Measurements from ENCODE around the gene CREB5. TPM values are rescaled to one million over a fixed set of nuclear protein-coding genes. Genes with fewer than 3 reads are reported as not detected.

Gene CREB5
- total and polyA plus RNA-seq, 2 donors (not counting 3 experiments of a cell fraction or from before 2014, with no cell fraction given) = 19.6 to 28.4 TPM

- Histone ChIP-seq H3K4me3 (replicated peaks in 1 of 3; ENCODE audit: insufficient read depth in 1 of 3, low read depth in 1 of 3, low read length in 3 of 3) (no peak overlapping the region), H3K4me2 (ENCODE audit: insufficient read depth, low read length) (no peak overlapping the region), H3K27ac (ENCODE audit: insufficient read depth, low read depth, low read length) (no peak overlapping the region), H2AFZ (ENCODE audit: low read depth, low read length) (no peak overlapping the region), H3K79me2 (ENCODE audit: control insufficient read depth, insufficient read depth, low read length) (no peaks in the 10 kb centered on the region), H3K4me1 (ENCODE audit: control insufficient read depth, extremely low read depth, insufficient read depth, low read length) (no peaks in the 10 kb centered on the region), H3K36me3 (ENCODE audit: control insufficient read depth in 2 of 2, extremely low read depth in 1 of 2, insufficient read depth in 2 of 2, low read length in 2 of 2) (no peaks in the 10 kb centered on the region), H4K20me1 (replicated peaks; ENCODE audit: control insufficient read depth, extremely low read depth, insufficient read depth, low read length) (no peaks in the 10 kb centered on the region), H3K27me3 (ENCODE audit: control insufficient read depth in 2 of 2, insufficient read depth in 2 of 2, low read length in 2 of 2) (peaks cover 2 to 4% of the 10 kb centered on the region in 2 experiments), H3K9me1 (replicated peaks; ENCODE audit: control insufficient read depth, extremely low read depth, insufficient read depth, low read length) (no peaks in the 10 kb centered on the region), H3K9me3 (replicated peaks; ENCODE audit: control insufficient read depth, insufficient read depth, low read length) (no peaks in the 10 kb centered on the region), H3K9ac (replicated peaks; ENCODE audit: extremely low read depth, insufficient read depth, low read length) (no peak overlapping the region)
- no peak for TF ChIP-seq POLR2AphosphoS5 (IDR thresholded peaks at IDR 0.05; ENCODE audit: insufficient read depth, low read depth, low read length)
- no peak for TF ChIP-seq CTCF (IDR thresholded peaks at IDR 0.05; ENCODE audit: extremely low read depth in 1 of 2, insufficient read depth in 1 of 2, low read depth in 1 of 2, low read length in 2 of 2)
- BruUV-seq (replicated peaks) = no TSS peak
- dilution Hi-C loops (cut with MboI; ENCODE audit: extremely low pct_ligation_motif_present, low sequenced_read_pairs) (no loop called here), intact Hi-C loops (cut with micrococcal nuclease) (no loop called here)
- FAIRE-seq = no peak
- POLR2A ChIA-PET = no interaction called here
- no peak for DNase-seq (ENCODE audit: low read depth, low spot score)
- CTCF ChIA-PET = no interaction called here
Observed at GRCh38 chr7:28587211-28587610, 174.9 kb downstream of the CREB5 start.

- no peaks in the 10 kb centered on the region for H3K36me3 ChIP-seq (ENCODE audit: control insufficient read depth in 2 of 2, extremely low read depth in 1 of 2, insufficient read depth in 2 of 2, low read length in 2 of 2)
- H2AFZ ChIP-seq (ENCODE audit: low read depth, low read length) = no peak overlapping the region
- intact Hi-C loops (cut with micrococcal nuclease) (no loop called here), dilution Hi-C loops (cut with MboI; ENCODE audit: extremely low pct_ligation_motif_present, low sequenced_read_pairs) (no loop called here)
- no peak for TF ChIP-seq POLR2AphosphoS5 (IDR thresholded peaks at IDR 0.05; ENCODE audit: insufficient read depth, low read depth, low read length)
- no peak overlapping the region for H3K9ac ChIP-seq (replicated peaks; ENCODE audit: extremely low read depth, insufficient read depth, low read length)
- BruUV-seq (replicated peaks) = no TSS peak
- FAIRE-seq (no peak), DNase-seq (ENCODE audit: low read depth, low spot score) (no peak)
- H3K4me2 ChIP-seq (ENCODE audit: insufficient read depth, low read length) = no peak overlapping the region
- no peaks in the 10 kb centered on the region for H3K79me2 ChIP-seq (ENCODE audit: control insufficient read depth, insufficient read depth, low read length)
- no peaks in the 10 kb centered on the region for H4K20me1 ChIP-seq (replicated peaks; ENCODE audit: control insufficient read depth, extremely low read depth, insufficient read depth, low read length)
- H3K9me1 ChIP-seq (replicated peaks; ENCODE audit: control insufficient read depth, extremely low read depth, insufficient read depth, low read length) = no peaks in the 10 kb centered on the region
- no peaks in the 10 kb centered on the region for H3K4me1 ChIP-seq (ENCODE audit: control insufficient read depth, extremely low read depth, insufficient read depth, low read length)
- no peak overlapping the region for H3K27ac ChIP-seq (ENCODE audit: insufficient read depth, low read depth, low read length)
- CTCF ChIA-PET = no interaction called here
- H3K27me3 ChIP-seq (ENCODE audit: control insufficient read depth in 2 of 2, insufficient read depth in 2 of 2, low read length in 2 of 2) = peaks cover 2 to 4% of the 10 kb centered on the region in 2 experiments
- POLR2A ChIA-PET = no interaction called here
- no peak overlapping the region for H3K4me3 ChIP-seq (replicated peaks in 1 of 3; ENCODE audit: insufficient read depth in 1 of 3, low read depth in 1 of 3, low read length in 3 of 3)
- H3K9me3 ChIP-seq (replicated peaks; ENCODE audit: control insufficient read depth, insufficient read depth, low read length) = no peaks in the 10 kb centered on the region
Observed at GRCh38 chr7:28588602-28589001, 176.3 kb downstream of the CREB5 start.

Measured in endothelial cell of umbilical vein (primary cell).